ENCODE data around the gene BTC.
A peak's percentile ranks its signal among the peaks of the same experiment; 100 is the strongest.

DNA sequence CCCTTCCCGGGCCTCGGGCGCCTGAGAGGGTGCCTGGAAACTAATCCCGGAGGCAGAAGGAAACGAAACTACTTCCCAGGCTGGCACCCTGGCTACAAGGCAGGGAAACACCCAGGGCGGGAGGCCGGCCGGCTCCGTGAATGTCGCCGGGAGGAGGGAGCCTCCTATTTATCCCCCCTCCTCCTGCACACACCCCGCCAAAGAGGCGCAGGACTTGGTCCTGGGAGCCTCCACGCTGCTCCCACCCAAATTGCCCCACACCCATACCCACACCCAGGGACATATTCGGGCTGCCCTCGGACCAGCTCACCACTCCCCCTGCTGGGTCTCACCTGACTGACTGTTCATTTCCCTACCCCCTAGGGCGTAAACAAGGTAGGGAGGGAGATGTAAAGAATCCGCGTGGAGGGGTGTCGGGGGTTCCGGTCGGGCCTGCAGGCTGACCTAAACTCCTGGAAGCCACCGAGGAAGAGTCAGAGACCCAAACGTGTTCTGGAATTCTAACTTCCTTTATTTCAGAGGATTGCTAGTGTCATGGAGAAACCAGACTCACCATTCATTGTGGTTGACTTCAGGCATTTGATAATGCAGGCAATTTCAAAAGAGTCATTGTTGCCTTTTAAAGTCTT, at the start of gene BTC:
- TF ChIP-seq, protein P1, sequence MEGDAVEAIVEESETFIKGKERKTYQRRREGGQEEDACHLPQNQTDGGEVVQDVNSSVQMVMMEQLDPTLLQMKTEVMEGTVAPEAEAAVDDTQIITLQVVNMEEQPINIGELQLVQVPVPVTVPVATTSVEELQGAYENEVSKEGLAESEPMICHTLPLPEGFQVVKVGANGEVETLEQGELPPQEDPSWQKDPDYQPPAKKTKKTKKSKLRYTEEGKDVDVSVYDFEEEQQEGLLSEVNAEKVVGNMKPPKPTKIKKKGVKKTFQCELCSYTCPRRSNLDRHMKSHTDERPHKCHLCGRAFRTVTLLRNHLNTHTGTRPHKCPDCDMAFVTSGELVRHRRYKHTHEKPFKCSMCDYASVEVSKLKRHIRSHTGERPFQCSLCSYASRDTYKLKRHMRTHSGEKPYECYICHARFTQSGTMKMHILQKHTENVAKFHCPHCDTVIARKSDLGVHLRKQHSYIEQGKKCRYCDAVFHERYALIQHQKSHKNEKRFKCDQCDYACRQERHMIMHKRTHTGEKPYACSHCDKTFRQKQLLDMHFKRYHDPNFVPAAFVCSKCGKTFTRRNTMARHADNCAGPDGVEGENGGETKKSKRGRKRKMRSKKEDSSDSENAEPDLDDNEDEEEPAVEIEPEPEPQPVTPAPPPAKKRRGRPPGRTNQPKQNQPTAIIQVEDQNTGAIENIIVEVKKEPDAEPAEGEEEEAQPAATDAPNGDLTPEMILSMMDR (optimal IDR thresholded peaks at IDR 0.05 in 1 of 3, IDR thresholded peaks at IDR 0.05 in 1 of 3, conservative IDR thresholded peaks at IDR 0.05 in 1 of 3; ENCODE audit: extremely low read depth in 1 of 3, insufficient read depth in 2 of 3, low read length in 3 of 3), result peak; percentile 57 to 68 (median 58)
- TF ChIP-seq EZH2 (IDR thresholded peaks at IDR 0.05; ENCODE audit: low read length), result no peak

All from keratinocyte (primary cell).